SW480 (cell line): ENCODE measurements around the gene AMBP.
A peak's percentile ranks its signal among the peaks of the same experiment; 100 is the strongest.

Source experiments
- DNase-seq: peaks from one replicate; pipeline ENCODE4 v3.0.0-alpha.2; 2016; ENCODE audit warnings: low spot score

Gene AMBP

DNA sequence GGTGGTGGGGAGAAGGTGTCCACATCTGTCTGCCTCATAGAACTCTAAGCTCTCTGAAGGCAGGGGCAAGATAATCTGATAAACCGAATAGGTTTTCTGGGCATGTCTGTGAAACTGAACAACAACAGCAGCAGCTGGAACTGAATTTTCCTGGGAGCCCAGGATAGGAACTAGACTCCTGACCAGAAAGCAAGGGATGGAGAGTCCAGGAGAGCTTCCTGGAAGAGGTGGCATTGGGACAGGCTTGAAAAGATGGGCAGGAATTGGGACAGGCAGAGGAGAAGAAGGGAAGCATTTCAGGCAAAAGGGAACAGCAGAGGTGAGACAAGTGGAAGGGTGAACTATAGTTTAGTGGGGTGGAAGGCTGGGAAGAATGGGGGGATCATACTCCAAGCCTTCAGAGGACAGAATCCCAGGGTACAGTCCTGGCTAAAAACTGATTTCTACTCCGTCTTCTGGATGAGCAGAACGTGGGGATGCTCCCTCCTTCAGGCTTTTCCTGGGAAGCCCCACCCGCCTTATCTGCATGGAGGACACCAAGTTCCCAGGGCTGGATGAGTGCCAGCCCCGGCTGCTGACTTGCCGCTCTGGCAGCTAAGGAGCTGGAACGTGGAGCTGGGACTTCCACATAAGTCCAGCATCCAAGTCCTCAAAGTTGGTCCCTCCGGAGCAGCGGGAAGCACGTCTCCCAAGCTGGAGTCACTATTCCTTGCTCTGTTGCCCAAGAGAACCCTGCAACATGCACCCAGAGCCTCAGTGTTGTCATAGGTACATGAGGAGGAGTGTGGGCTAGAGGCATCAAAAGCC is 34.9 kb upstream of the AMBP start:
- no peak for DNase-seq

DNA sequence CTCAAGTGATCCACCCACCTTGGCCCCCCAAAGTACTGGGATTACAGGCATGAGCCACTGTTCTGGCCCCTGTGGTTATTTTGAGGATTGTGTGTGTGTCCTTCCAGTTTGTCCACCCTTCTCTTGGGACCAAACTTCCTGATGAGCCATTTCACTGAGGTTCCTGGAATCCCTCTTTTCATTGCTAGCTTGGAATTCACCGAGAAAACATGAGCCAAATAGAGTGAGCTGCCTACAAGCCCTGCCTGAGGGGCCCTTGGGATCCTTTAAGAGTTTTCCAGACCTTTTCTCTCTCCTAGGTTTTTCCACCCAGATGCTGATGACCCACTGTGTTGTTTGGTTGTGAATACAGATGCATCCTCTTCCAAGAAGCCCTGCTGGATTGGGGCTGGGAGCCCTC is 34.2 kb upstream of the AMBP start:
- DNase-seq: no peak

DNA sequence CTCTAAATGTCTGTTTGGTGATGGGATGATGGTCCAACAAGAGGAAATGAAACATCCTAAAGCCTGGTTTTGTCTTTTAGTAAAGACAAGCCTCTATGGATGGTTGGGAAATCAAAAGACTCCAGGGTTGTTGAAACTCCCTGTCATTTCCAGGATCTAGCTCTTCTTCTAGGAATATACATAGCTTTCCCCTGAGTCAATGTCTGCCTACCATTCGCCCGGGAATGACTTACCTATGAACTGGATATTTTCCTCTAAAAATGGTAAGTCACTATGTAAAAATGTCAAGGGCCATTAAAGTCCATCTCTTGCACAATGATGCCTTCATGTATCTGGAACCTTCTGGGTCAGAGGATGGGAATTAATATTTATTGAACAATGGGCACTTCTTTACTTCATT is 32.1 kb upstream of the AMBP start:
- no peak for DNase-seq

DNA sequence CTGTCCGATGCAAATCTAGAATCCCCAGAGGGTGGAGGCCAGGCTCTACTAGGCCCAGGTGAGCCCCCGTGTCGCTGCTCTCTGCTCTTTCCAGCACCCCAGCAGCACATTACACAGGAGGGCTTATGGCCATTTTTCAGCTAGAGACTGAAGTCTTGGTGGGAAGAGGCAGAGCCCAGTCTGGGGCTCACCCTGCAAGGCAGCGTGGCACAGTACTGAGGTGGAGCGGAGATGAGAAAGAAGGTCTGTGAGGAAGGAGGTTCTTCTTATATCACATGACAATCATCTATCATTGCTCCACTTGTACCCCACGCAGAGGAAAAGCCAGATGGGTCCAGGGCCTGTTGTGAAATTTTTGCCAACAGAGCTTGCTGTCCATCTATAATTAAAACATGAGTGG is 31.0 kb upstream of the AMBP start:
- no peak for DNase-seq

DNA sequence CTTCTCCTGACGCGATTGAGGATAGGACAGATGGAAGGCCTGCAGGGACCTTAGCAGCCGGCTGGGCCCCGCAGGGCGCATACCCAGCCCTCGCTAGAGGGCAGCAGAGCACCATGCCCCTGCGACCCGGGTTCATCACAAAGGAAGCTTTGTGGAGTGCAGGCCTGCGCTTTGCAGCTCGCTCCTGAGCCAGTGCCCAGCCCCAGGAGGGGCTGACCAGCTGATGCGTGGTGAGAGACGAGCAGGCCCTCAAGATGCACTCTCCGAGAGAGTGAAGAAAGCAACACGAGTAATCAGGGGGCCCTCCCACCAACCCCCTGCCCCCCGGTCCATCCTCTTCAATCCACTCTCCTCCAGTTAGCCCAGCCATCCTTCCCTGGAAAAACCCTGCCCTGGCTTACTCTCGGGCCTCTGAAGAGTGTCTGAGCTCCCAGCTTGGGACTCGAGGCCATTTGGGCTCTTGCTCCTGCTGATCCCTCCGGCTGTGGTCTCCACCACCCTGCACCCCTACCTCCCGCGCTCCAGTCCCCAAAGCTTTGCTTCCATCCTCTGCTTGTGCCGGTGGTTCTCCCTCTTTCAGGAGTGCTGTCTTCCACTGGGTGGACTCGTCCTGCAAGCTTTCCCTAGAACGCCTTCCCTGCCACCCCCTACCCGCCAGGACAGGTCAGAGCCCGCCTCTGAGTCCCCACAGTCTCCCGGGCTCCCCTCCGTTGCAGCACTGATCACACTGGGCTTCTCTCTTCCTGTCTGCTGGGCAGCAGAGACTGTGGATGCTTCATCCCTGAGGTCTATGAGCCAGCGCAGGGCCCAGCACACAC is 30.1 kb upstream of the AMBP start:
- DNase-seq: peak; percentile 70

DNA sequence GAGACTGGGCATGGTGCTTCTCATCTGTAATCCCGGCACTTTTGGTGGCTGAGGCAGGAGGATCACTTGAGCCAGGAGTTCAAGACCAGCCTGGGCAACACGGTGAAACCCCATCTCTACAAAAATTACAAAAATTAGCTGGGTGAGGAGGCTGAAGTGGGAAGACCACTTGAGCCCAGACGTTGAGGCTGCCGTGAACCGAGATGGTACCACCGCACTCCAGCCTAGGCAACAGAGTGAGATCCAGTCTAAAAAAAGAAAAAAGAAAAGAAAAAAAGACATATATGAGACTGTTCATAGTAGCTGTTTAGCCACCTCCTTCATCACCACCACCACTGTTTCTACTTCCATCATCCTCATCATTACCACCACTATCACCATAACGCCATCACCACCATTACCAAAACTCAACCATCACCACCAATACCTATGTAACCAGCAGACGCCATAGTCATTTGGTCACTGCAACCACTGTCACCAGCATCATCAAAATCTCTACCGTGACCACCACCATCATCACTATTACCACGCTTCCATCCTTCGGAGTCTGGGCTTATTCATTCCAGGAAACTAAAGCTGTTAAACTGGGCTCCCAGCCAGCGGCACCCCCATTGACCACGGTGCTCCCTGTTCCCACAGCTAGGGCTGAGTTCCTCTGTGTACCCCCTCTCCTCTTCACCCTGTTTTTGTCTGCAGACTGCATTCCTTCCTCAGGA is 29.3 kb upstream of the AMBP start:
- DNase-seq: no peak

DNA sequence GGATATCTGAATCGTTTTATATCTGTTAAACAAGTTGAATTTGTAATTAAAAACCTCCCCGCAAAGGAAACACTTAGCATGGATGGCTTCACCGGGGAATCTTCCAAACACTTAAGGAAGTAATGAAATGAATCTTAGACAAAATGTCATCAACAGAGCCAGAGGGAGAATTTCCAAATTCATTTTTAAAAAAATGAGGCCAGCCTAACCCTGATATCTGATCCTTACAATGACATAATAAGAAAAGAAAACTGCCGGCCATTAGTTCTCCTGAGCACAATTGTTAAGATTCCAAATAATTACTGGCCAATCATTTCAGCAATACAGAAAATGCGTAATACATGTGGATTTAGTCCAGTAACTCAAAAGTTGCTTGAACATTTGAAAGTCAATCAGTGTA is 27.1 kb upstream of the AMBP start:
- no peak for DNase-seq

DNA sequence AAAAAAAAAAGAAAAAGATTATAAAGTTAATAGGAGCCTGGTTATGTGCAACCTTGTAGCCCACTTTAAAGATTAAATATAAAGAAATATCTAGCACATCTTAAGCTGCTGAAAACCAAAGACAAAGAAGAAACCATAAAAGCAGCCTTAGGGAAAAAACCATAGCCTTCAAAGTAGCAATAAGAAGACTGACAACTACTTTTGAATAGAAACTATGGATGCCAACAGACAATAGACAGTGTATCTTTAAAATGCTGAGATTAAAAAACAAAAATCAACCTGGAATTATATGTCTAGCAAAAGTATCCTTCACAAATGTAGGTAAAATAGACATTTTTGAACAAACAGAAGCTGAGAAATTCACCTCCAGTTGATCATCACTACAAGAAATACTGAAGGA is 24.4 kb upstream of the AMBP start:
- DNase-seq: no peak

DNA sequence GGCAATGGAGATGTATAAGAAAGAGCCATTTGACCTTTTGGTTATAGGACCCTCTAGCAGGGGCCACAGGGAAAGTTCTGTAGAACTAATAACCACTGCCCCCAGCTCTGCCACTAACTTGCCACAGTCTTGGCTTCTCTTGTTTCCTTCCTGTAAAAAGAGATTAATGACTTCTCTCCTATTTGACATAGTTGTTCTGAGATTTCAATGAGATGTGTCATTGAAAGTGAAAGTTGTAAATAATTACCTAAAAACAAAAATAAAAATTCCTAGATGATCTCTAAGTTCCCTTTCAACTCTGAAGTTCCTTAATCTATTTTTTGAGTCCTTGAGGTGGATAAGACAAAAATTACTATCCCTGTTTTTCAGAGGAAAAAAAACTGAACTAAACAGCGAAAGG is 22.4 kb upstream of the AMBP start:
- DNase-seq: no peak

DNA sequence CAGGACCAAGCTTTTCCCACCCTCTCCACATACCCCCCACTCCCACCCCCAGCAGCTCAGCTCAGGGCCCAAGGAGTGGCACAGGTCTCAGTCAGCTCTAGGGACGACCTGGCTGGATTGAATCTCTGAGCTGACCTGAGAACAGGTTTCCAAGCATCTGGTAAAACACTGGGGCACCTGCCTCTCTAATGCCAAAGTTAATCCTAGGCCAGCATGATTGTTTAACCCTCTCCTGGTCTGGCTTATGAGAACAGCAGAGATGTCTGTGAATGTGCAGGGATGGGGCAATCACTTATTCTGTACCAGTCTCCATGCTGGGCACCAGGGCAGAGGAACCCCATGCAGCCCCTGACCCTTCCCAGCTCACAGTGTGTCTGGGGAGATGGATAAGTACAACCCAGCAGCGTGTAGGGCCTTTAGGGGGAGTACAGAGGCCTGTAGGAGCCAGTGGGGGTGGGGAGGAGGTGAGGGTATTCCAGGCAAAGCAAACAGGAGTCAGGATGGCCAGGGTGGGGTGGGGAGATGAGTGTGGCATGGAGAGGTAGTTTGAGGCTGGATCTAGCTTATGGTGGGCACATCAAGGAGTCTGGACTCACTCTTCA is 21.7 kb upstream of the AMBP start:
- no peak for DNase-seq

DNA sequence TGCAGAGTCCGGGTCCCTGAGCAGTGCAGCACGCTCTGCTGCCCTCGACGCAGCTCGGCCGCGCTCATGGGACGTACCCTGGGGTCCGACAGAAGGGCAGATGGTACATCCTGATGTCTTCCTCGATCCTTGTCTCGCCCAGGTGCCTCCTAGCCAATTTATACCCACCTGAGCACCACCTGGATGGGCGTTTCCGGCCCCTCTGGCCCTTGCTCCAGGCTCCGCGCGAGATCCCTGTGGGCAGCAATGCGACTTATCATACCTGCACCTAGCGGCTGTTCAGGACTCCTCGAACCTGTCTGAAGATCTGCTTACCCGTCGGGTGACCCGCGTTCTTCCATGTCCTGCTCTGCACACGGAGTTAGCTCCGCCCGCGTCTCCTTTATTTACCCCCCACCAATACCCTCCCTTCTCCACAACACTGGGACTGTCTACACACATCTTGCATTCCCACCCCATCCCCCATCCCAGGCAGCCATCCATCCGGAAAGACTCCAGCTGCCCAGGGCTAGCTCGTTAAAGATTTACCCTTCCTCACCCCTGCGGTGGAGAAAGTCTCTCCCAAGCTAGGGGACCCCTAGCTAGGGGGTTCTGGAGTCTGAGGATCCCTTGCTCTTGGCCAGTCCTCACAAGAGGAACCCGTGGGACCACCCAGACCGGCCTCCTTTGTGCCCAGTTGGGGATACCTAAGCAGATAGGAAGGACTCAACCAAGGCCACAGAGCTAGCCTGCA is 21.0 kb upstream of the AMBP start, which contains the start of gene KIF12:
KIF12 (minus strand) TSS at position 357 of the 733 bp plus-strand sequence; CDS start at position 341, 16 bp downstream.
- peak; percentile 51 for DNase-seq

DNA sequence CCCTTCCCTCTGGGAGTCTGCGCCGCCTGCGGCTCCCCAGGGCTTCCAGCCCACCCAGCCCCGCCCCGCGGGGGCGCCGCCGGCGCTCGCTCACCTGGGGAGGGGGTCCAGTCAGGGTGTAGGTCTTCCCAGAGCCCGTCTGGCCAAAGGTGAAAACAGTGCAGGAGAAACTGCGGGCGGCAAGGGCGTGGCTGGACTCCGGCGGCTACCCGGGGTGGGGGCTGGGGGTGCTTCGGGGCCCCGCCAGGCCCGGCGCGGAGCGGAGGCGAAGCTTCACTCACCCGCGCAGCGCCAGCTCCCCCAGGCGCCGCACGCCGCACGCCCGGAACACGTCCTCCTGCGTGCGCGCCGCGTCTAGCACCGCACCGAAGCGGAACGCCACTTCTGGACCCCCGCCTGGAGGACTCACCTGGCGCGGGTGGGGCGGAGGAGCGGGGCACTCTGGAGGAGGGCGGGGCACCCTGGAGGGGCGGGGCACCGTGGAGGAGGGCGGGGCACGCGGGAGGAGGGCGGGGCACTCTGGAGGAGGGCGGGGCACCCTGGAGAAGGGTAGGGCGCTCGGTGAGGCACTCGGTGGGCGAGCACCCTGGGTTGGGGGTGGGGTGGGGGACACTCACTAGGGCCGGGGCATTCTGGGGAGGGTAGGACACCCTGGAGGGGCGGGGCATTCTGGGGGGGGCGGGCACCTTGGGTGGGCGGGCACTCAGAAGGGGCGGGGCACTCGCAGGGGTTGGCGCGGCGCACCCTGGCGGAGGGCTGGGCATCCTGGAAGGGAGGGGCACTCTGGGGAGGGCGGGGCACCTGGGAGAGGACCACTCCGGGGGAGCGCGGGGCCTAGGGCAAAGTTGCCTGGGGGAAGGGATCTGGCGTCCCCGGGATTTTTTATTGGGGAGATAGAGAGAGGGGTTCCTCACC is 20.2 kb upstream of the AMBP start:
- DNase-seq: peak; percentile 59

DNA sequence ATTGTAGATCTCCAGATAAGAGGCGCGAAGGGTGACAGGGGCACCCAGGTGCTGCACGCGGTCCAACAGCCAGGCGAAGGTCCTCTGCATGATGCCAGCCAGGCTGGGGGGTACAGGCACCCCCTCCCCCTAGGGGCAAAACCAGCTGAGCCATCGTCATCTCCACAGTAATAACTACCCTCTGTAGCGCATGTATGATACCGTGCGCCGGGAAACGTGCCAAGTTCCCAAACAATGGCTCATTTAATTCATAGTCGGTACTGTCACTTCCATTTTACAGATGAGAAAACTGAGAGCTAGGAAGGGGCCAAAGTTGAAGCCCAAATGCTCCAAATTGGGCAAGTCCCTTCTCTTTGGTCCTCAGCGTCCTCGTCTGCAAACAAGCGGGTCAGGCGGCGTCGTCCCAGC is 19.5 kb upstream of the AMBP start:
- DNase-seq: no peak

DNA sequence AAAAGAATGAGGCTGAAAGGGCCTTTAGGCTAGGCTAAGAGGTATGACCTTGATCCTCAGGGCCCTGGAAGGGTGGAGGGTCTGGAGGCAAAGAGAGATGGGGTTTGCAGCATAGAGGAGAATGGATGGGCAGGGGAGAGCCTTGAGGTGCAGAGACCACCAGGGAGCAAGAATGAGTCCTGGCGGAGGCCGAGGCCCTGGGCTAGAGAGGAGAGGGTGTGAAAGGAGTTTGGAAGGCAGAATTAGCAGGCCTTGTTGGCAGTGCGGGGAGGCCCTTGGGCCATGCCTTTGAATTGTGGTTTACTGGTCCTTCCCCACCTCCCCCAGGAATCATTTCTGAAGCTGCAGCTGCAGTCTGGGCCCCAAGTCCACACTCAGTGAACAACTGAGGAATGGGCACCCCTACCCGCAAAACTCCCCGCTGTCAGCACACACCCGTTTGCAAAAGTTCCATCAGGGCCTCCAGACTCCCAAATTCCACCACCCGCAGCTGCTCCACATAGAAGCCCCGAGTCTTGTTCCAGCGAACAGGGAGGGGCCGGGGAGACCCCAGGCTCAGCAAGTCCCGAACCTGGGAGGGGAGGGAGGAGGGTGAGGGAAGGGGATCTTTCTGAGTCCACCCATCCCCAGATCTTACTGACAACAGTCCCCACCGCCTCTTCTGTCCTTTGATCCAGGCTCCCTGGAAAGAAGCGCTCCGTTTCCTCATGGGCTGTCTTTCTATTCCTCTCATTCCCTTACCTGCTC is 18.9 kb upstream of the AMBP start:
- DNase-seq: no peak

DNA sequence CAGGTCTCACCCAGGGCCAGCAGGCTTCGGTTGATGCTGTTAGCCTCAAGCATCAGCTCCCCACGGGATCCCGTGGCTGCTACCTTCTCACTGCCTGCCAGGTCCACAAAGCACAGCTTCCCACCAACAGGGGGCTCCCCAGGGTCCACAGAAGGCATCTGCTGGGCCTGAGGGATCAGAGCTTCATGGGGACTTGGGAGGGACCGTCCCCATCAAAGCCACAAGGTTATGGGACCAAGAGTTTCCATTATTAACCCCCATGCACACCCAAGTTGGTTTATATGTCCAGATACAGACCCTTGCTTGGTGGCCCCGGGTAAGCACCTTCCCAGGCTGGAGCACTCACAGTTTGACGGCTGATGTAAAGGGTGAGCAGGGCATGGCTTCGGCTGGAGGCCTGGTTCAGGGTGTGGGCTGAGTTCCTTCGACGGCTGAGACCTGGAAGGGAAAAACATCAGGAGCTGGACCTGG is 18.0 kb upstream of the AMBP start:
- DNase-seq: no peak

DNA sequence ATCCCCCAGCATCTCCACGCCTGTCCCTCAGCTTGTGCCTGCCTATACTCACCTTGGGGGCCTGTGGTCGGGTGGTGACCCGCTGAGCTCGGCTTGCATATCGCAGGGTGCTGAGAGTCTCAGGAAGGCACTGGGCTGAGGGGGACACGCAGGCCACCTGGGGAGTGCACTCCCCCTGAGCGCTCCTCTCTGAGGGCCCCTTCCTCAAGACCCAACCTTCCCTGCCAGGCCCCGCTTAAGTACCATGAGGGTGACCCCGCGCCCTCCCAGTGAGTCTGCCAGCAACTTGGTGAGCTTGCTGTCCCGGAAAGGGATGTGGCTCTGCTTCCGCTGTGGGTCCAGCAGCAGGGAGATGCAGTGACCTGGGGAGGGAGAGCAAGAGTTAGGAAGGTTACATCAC is 16.9 kb upstream of the AMBP start:
- no peak for DNase-seq

DNA sequence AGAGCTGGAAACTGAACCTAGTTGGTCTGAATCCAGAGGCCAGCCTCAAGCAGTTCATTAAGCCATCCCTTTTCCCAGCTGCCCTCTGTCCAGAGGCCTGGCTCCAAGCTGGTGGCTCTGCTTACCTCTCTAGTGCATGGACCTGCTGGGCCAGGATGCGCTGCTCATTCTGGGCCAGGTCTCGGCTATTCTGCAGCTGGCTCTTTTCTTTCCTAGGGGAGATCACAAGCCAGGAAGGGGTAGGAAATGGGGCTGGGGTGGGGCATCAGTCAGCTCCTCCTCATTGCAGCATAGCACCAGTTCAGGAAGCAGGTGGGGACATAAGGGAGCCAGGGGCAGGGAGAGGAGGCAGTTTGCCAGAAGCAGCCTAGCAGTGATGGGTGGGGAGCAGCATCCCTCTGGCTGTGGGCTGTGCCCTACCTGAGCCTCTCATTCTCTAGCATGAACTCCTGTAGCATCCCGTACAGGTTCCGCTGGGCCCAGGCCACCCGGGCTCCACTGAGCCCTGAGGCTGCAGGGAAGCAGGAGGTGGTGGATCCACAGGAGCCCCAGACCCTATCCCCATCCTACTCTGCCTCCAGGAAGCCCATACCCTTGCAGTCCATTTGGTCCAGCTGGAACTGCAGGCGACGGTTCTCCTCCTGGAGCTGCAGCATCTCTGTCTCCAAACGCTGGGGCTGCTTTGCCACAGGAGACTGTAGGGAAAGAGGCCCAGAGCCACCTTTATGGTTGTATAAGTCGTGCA is 15.8 kb upstream of the AMBP start:
- DNase-seq: no peak

DNA sequence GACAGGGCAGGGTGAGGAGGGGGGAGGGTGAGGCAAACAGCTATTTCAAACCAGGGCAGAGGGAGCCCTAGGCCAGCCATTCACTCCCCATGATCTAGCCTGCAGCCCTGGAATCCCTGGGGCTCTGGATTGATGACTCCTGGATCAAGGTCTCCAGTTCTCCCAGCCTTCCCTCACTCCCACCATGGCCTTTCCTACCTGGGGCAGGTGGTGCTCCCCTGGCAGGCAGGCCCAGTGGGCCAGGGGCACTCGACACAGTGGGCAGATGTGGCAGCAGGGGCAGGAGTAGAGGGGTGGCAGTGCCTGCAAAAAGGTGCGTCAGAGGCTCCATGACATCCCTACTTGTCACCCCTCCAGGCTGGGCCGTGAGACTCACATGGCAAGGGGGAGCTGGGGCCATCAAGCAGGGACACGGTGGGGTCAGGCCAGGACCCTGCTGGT is 15.0 kb upstream of the AMBP start:
- no peak for DNase-seq

DNA sequence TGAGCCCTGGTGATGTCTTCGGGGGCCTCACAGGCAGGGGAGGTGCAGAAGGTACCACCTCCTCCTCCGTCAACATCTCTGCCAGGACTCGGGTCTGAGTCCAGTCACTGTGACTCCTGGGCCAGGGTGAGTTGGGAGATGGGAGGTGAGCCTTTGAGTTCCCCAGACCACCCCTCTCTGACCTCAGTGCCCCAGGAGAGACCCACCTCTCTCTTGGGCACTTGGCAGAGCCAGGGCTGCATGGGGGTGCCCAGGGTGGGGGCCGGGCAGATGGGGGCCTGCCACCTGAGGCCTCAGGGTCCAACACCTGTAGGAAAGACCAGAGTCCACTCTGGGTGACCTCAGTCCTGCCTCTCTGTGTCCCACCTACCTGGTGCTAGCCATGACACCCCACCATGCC is 14.2 kb upstream of the AMBP start:
- DNase-seq: no peak
